ENCODE measurements around the gene CCDC85B.

DNA sequence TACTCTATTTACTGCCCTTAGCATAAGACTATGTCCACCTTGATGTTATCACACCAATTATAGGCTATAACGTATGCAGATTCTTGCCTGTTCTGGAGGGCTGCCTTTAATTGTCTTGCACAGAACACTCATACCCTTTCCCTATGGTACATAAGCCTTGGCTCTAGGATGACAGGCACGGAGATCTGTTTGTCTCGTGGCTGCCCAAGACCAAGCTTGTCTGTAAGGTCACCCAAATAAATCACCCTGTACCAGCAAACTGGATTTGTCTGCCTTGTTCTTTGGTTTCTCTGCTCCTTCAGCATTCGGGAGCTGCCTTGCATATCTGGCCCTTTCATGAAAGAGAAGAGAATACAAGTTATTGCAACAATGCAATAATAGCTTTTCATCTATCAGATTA, 47.3 kb downstream of the CCDC85B start:
- TF ChIP-seq FOXM1 (IDR thresholded peaks at IDR 0.05; ENCODE audit: low read depth) = no peak
- TF ChIP-seq, protein P1, sequence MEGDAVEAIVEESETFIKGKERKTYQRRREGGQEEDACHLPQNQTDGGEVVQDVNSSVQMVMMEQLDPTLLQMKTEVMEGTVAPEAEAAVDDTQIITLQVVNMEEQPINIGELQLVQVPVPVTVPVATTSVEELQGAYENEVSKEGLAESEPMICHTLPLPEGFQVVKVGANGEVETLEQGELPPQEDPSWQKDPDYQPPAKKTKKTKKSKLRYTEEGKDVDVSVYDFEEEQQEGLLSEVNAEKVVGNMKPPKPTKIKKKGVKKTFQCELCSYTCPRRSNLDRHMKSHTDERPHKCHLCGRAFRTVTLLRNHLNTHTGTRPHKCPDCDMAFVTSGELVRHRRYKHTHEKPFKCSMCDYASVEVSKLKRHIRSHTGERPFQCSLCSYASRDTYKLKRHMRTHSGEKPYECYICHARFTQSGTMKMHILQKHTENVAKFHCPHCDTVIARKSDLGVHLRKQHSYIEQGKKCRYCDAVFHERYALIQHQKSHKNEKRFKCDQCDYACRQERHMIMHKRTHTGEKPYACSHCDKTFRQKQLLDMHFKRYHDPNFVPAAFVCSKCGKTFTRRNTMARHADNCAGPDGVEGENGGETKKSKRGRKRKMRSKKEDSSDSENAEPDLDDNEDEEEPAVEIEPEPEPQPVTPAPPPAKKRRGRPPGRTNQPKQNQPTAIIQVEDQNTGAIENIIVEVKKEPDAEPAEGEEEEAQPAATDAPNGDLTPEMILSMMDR (IDR thresholded peaks at IDR 0.05) = no peak
- no peak for TF ChIP-seq RAD21 (IDR thresholded peaks at IDR 0.05; ENCODE audit: low read length)
- TF ChIP-seq JUND (IDR thresholded peaks at IDR 0.05) = no peak
- no peak for TF ChIP-seq SIN3A (IDR thresholded peaks at IDR 0.05; ENCODE audit: borderline replicate concordance, low read depth, low read length)
- TF ChIP-seq TEAD4 (IDR thresholded peaks at IDR 0.05; ENCODE audit: borderline replicate concordance, insufficient read depth) = no peak
- TF ChIP-seq MXI1 (IDR thresholded peaks at IDR 0.05; ENCODE audit: low read depth, low read length) = no peak
- TF ChIP-seq GABPA (IDR thresholded peaks at IDR 0.05; ENCODE audit: low read depth) = no peak

Measured in SK-N-SH (cell line).